ENCODE results near the gene NOS1AP. TPM values are rescaled to one million over a fixed set of nuclear protein-coding genes. Genes with fewer than 3 reads are reported as not detected.

Gene NOS1AP
- total and polyA plus RNA-seq, 4 donors, result 0.97 to 4.8 (median 3.0) TPM

DNA sequence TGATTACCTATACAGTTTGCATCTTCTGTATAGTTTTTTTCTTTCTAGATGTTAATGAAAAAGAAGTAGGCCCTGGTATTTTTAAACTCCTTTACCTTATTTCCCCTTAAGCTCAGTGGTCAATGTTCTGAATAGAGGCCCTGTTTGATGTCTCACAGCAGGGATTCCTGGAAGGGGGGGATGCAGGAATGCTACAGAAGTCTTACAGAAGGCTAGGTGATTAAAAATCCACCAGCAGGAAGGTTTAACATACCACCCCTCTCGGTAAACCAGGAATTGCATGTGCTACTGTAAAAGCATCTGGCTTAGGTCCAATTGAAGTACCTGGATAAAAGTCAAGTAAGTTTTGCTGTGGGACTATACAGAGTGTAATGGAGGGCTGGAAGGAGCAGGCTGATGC is 78.3 kb downstream of the NOS1AP start:
- Histone ChIP-seq H3K27me3 (ENCODE audit: control insufficient read depth in 1 of 2, insufficient read depth in 2 of 2, low read length in 1 of 2) (no peaks in the 10 kb centered on the region), H3K27ac (ENCODE audit: low read depth in 1 of 2, low read length in 2 of 2) (no peak overlapping the region), H3K4me1 (ENCODE audit: control insufficient read depth in 1 of 2, insufficient read depth in 2 of 2, low read length in 2 of 2) (no peaks in the 10 kb centered on the region), H3K4me3 (ENCODE audit: low read length in 2 of 2) (no peak overlapping the region), H3K36me3 (ENCODE audit: control insufficient read depth in 1 of 2, insufficient read depth in 2 of 2, low read length in 1 of 2) (no peaks in the 10 kb centered on the region), H3K9me3 (ENCODE audit: control insufficient read depth, low read length) (no peaks in the 10 kb centered on the region)
- ATAC-seq (ENCODE audit: low FRiP score) (no peak), DNase-seq (no peak)
- intact Hi-C loops (cut with DNase I), result no loop called here
- WGBS, 2 donors, result 81 to 83% methylated on average over 1 of the region's 1 CpG

DNA sequence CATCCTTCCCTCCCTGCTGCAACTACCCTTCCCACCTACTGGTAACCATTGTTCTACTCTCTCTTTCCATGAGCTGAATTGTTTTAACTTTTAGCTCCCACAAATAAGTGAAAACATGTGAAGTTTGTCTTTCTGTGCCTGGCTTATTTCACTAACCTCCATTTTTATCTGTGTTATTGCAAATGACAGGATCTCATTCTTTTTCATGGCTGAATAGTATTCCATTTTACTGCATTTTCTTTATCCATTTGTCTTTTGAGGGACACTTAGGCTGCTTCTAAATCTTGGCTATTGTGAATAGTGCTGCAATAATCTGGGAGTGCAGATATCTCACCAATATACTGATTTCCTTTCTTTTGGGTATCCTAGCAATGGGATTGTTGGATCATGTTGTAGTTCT is 80.6 kb downstream of the NOS1AP start:
- Histone ChIP-seq H3K4me1 (ENCODE audit: control insufficient read depth in 1 of 2, insufficient read depth in 2 of 2, low read length in 2 of 2) (no peaks in the 10 kb centered on the region), H3K27ac (ENCODE audit: low read depth in 1 of 2, low read length in 2 of 2) (no peak overlapping the region), H3K27me3 (ENCODE audit: control insufficient read depth in 1 of 2, insufficient read depth in 2 of 2, low read length in 1 of 2) (no peaks in the 10 kb centered on the region), H3K36me3 (ENCODE audit: control insufficient read depth in 1 of 2, insufficient read depth in 2 of 2, low read length in 1 of 2) (no peaks in the 10 kb centered on the region), H3K9me3 (ENCODE audit: control insufficient read depth, low read length) (no peaks in the 10 kb centered on the region), H3K4me3 (ENCODE audit: low read length in 2 of 2) (no peak overlapping the region)
- no peak for DNase-seq
- ATAC-seq (ENCODE audit: low FRiP score), result no peak
- intact Hi-C loops (cut with DNase I), result no loop called here

DNA sequence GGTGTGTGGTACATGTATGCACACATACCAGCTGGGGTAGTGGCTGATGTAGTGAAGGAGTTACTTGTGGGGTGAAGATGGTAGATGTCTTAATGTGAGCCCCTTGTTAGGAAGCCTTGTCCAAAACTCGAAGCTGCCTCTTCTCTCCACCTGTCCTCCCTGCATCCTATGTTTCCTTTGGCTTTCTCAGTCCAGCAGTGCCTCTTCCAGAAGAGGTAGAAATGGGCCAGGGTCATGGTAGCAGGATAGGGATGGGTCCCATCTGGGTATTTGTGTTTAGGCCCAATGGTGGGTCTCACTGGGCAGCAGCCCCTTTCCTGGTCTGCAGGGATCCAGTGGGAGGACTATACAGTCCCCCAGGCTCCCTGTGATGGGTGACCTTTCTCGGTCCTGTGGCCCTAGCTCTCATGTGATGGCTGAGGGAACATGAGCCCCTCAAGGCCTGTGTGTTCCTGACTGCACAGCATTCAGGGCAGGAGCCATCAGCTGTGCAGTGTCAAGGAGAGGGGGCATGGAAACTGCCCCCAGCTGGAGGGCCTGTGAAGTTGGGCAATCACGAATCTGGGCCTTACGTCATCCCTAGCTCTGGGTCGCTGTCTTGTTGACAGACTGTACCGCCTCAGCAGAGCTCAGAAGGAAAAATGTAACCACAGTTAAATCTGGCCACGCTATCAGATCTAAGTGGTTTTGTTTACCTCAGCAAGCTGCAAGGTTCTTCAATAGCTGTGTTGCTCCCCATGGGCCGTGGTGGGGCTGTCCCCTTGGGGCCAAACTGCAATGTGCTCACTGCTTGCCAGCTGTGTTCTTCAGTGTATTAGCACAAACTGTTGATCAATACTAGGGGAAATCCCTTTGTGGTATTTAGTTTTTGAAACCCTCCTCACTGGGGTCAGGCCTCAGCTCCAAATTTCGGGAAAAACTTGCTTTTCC is 82.7 kb downstream of the NOS1AP start:
- DNase-seq (no peak), ATAC-seq (ENCODE audit: low FRiP score) (no peak)
- H3K9me3 ChIP-seq (ENCODE audit: control insufficient read depth, low read length), result no peaks in the 10 kb centered on the region
- no peaks in the 10 kb centered on the region for H3K27me3 ChIP-seq (ENCODE audit: control insufficient read depth in 1 of 2, insufficient read depth in 2 of 2, low read length in 1 of 2)
- intact Hi-C loops (cut with DNase I), result no loop called here
- no peak overlapping the region for H3K27ac ChIP-seq (ENCODE audit: low read depth in 1 of 2, low read length in 2 of 2)
- no peaks in the 10 kb centered on the region for H3K36me3 ChIP-seq (ENCODE audit: control insufficient read depth in 1 of 2, insufficient read depth in 2 of 2, low read length in 1 of 2)
- WGBS, 2 donors, result 78 to 82% methylated on average over 9 of the region's 9 CpGs
- H3K4me1 ChIP-seq (ENCODE audit: control insufficient read depth in 1 of 2, insufficient read depth in 2 of 2, low read length in 2 of 2), result no peaks in the 10 kb centered on the region
- H3K4me3 ChIP-seq (ENCODE audit: low read length in 2 of 2), result no peak overlapping the region

DNA sequence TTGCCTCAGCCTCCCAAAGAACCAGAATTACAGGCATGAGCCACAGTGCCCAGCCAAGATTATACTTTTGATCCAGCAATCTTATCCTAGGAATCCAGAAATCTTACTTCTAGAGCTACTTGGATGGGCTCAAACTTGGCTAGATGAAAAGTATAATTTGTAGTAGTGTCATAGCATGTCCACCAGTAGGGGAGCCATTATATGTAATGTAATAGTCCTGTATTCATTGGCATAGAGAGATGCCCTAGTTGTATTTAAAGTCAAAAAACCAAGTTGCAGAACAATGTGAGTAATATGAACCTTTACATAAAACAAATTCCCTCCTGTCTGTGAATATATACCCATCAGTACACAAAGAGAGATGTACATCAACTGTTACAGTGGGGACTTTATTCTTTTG is 83.9 kb downstream of the NOS1AP start:
- Histone ChIP-seq H3K27me3 (ENCODE audit: control insufficient read depth in 1 of 2, insufficient read depth in 2 of 2, low read length in 1 of 2) (no peaks in the 10 kb centered on the region), H3K36me3 (ENCODE audit: control insufficient read depth in 1 of 2, insufficient read depth in 2 of 2, low read length in 1 of 2) (no peaks in the 10 kb centered on the region), H3K9me3 (ENCODE audit: control insufficient read depth, low read length) (no peaks in the 10 kb centered on the region), H3K27ac (ENCODE audit: low read depth in 1 of 2, low read length in 2 of 2) (no peak overlapping the region), H3K4me3 (ENCODE audit: low read length in 2 of 2) (no peak overlapping the region), H3K4me1 (ENCODE audit: control insufficient read depth in 1 of 2, insufficient read depth in 2 of 2, low read length in 2 of 2) (peaks cover 0 to 4% of the 10 kb centered on the region in 2 donors)
- DNase-seq (no peak), ATAC-seq (ENCODE audit: low FRiP score) (no peak)
- intact Hi-C loops (cut with DNase I), result no loop called here

DNA sequence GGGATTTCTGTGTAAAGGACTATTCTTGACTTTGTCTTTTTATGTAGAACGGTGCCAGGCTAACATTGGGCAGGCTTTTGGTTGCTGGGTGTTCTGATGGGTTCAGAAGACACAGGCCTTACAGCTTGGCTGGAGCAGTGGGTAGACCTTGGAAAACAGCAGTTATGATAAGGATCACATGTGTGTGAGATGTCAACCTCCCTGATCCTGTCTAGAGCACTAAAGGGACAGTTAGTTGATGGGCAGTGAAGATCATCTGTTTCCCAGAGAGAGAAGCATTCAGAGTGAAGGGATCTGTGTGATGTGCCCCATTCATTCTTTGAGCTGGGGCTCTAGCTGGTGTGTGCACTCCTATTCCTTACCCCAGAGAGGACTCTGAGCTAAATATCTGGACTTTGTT is 88.0 kb downstream of the NOS1AP start:
- H3K27me3 ChIP-seq (ENCODE audit: control insufficient read depth in 1 of 2, insufficient read depth in 2 of 2, low read length in 1 of 2), result no peaks in the 10 kb centered on the region
- H3K4me1 ChIP-seq (ENCODE audit: control insufficient read depth in 1 of 2, insufficient read depth in 2 of 2, low read length in 2 of 2), result peaks cover 0 to 4% of the 10 kb centered on the region in 2 donors
- H3K4me3 ChIP-seq (ENCODE audit: low read length in 2 of 2), result no peak overlapping the region
- WGBS, 2 donors, result 28 to 32% methylated on average over 1 of the region's 1 CpG
- no peak overlapping the region for H3K27ac ChIP-seq (ENCODE audit: low read depth in 1 of 2, low read length in 2 of 2)
- DNase-seq (no peak), ATAC-seq (ENCODE audit: low FRiP score) (no peak)
- H3K36me3 ChIP-seq (ENCODE audit: control insufficient read depth in 1 of 2, insufficient read depth in 2 of 2, low read length in 1 of 2), result no peaks in the 10 kb centered on the region
- intact Hi-C loops (cut with DNase I), result no loop called here
- no peaks in the 10 kb centered on the region for H3K9me3 ChIP-seq (ENCODE audit: control insufficient read depth, low read length)

DNA sequence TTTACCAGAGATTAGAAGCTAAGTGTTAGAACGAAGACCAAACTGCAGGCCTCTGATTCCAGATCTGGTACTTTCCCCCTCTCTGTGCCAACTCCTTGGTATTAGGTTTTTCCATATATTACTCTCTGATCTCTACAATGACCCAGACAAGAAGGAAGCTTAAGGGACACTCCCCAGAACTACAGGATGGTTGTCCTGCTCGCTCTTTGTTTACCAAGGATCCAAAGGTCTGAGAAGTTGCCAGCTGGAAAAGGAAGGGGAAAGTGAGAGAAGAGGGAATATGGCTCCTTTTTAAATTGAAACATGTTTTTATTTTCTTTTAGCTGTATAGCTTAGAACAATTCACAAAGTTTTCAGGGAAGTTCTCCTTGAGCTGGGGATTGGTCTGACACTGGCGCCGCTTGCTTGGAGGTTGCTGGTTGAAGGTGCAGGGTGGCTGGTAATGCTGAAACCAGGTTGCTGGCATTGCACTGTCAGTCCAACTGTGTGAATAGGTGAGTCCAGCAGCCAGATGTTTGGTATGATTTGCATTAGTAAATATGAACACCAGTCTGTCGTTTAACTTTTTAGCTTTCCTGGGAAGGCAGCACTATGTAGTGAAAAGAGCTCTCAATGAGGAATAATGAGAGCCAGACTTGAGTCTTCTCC is 89.3 kb downstream of the NOS1AP start:
- intact Hi-C loops (cut with DNase I), result no loop called here
- no peak for ATAC-seq (ENCODE audit: low FRiP score)

DNA sequence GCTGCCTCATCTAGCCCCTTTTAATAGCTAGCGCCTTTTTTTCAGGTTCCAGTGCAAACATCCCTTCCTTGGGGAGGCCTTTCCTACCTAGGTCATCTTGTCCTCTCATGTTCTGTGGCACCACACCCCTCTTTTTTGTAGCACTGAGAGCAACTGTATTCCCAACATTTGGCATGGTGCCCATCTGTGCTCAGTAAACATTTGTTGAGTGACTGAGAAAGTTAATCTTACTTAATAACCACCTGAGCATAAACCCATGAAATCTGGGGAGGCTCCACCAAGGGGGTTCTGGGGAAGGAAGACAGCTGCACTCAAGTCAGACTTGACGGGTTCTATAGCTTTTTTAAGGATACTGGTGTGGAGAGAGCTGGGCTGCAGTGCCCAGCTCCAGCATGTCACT is 90.0 kb downstream of the NOS1AP start:
- H3K4me3 ChIP-seq (ENCODE audit: low read length in 2 of 2), result no peak overlapping the region
- no peak for DNase-seq
- 96 to 97% methylated on average over 2 of the region's 2 CpGs for WGBS, 2 donors
- no peaks in the 10 kb centered on the region for H3K9me3 ChIP-seq (ENCODE audit: control insufficient read depth, low read length)
- intact Hi-C loops (cut with DNase I), result no loop called here
- H3K27ac ChIP-seq (ENCODE audit: low read depth in 1 of 2, low read length in 2 of 2), result no peak overlapping the region
- H3K36me3 ChIP-seq (ENCODE audit: control insufficient read depth in 1 of 2, insufficient read depth in 2 of 2, low read length in 1 of 2), result no peaks in the 10 kb centered on the region
- peaks cover 0 to 4% of the 10 kb centered on the region in 2 donors for H3K4me1 ChIP-seq (ENCODE audit: control insufficient read depth in 1 of 2, insufficient read depth in 2 of 2, low read length in 2 of 2)
- ATAC-seq (ENCODE audit: low FRiP score), result no peak
- no peaks in the 10 kb centered on the region for H3K27me3 ChIP-seq (ENCODE audit: control insufficient read depth in 1 of 2, insufficient read depth in 2 of 2, low read length in 1 of 2)

More for the DNA sequence above, 89.3 kb downstream of the NOS1AP start:
- H3K4me3 ChIP-seq (ENCODE audit: low read length in 2 of 2), result no peak overlapping the region
- 75 to 77% methylated on average over 5 of the region's 5 CpGs for WGBS, 2 donors
- no peak overlapping the region for H3K27ac ChIP-seq (ENCODE audit: low read depth in 1 of 2, low read length in 2 of 2)
- DNase-seq, result no peak
- H3K36me3 ChIP-seq (ENCODE audit: control insufficient read depth in 1 of 2, insufficient read depth in 2 of 2, low read length in 1 of 2), result no peaks in the 10 kb centered on the region
- peaks cover 0 to 4% of the 10 kb centered on the region in 2 donors for H3K4me1 ChIP-seq (ENCODE audit: control insufficient read depth in 1 of 2, insufficient read depth in 2 of 2, low read length in 2 of 2)
- no peaks in the 10 kb centered on the region for H3K9me3 ChIP-seq (ENCODE audit: control insufficient read depth, low read length)
- H3K27me3 ChIP-seq (ENCODE audit: control insufficient read depth in 1 of 2, insufficient read depth in 2 of 2, low read length in 1 of 2), result no peaks in the 10 kb centered on the region

DNA sequence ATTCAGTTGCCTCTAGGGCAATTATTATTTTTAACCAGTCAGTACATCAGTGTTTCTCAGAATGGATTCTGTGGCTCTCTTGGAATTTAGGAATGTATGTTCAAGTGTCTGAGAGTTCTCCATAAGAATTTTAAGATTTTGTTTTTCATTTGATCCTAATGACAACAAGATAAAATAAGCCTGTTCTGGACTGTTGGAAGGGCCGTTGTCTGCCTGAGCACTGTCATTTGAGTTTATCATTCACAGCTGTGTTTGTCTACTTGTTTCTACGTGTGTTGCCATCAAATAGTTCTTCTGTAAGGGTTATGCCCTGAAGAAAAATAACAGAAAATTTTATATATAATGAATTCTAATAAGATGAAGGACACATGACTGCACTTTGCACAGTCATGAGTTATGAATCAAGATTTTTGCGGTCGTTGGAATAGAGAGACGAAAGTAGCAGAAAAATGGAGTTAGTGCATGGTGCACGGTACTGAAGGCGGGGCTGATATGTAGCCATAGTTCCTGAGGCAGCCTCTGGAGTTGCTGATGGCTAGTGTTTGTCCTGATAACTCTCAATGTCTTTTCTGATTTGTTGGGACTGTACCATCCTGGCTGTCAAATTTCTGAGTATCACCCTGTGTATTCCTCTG is 92.5 kb downstream of the NOS1AP start:
- Histone ChIP-seq H3K4me3 (ENCODE audit: low read length in 2 of 2) (no peak overlapping the region), H3K36me3 (ENCODE audit: control insufficient read depth in 1 of 2, insufficient read depth in 2 of 2, low read length in 1 of 2) (no peaks in the 10 kb centered on the region), H3K27me3 (ENCODE audit: control insufficient read depth in 1 of 2, insufficient read depth in 2 of 2, low read length in 1 of 2) (no peaks in the 10 kb centered on the region), H3K9me3 (ENCODE audit: control insufficient read depth, low read length) (no peaks in the 10 kb centered on the region), H3K27ac (ENCODE audit: low read depth in 1 of 2, low read length in 2 of 2) (no peak overlapping the region), H3K4me1 (ENCODE audit: control insufficient read depth in 1 of 2, insufficient read depth in 2 of 2, low read length in 2 of 2) (peaks cover 0 to 4% of the 10 kb centered on the region in 2 donors)
- ATAC-seq (ENCODE audit: low FRiP score) (no peak), DNase-seq (no peak)
- WGBS, 2 donors, result 67 to 72% methylated on average over 7 of the region's 7 CpGs
- intact Hi-C loops (cut with DNase I), result no loop called here

All from aorta (tissue), 5 donors.